WTC11 (cell line): ENCODE data around the gene LLGL2.

Experiments
- CTCF ChIP-seq: fragments of 200-600 bp; IDR thresholded peaks from 2 replicates; pipeline ENCODE4 v1.8.0; 2022; ENCODE audit warnings: antibody characterized with exemption
- JAZF1 ChIP-seq: fragments of 250-450 bp; sonication (Bioruptor Pico); IDR thresholded peaks from 2 replicates; pipeline ENCODE4 v1.9.0; 2021; ENCODE audit warnings: moderate library complexity, mild to moderate bottlenecking, inconsistent platforms
- JUN ChIP-seq: sonication (generic); formaldehyde crosslinking; IDR thresholded peaks from 2 replicates; pipeline ENCODE4 v1.8.0; 2023; ENCODE audit warnings: mild to moderate bottlenecking, missing genetic modification reagents
- MLX ChIP-seq: sonication (generic); formaldehyde crosslinking; IDR thresholded peaks from 2 replicates; pipeline ENCODE4 v1.8.1; 2023; ENCODE audit warnings: mild to moderate bottlenecking, missing genetic modification reagents, moderate library complexity
- PREB ChIP-seq: sonication (generic); formaldehyde crosslinking; IDR thresholded peaks from 2 replicates; pipeline ENCODE4 v1.8.1; 2022; ENCODE audit warnings: mild to moderate bottlenecking, missing genetic modification reagents, moderate library complexity, borderline replicate concordance
- ZBTB21 ChIP-seq: sonication (generic); formaldehyde crosslinking; IDR thresholded peaks from 2 replicates; pipeline ENCODE4 v1.8.1; 2023; ENCODE audit warnings: mild to moderate bottlenecking, missing genetic modification reagents, borderline replicate concordance

- TF ChIP-seq ZBTB21 (CRISPR knock-in tag) (no peak), CTCF (no peak), JAZF1 (CRISPR knock-in tag) (no peak), PREB (CRISPR knock-in tag) (no peak), MLX (CRISPR knock-in tag) (no peak), JUN (no peak)
Observed at GRCh38 chr17:75481194-75482068, 44.1 kb upstream of the LLGL2 start.
